Glomerular visceral epithelial cell (primary cell): ENCODE results near the gene EYA2.
"Not testable (repeated sequence)": the region's sequence is repeated elsewhere in the genome, so short reads cannot be mapped to it uniquely, and the experiment has no call there.

ENCODE experiments used
- DNase-seq: peaks from one replicate; pipeline ENCODE4 v3.0.0-alpha.2; 2016; ENCODE audit errors: extremely low spot score

The EYA2 gene

DNA sequence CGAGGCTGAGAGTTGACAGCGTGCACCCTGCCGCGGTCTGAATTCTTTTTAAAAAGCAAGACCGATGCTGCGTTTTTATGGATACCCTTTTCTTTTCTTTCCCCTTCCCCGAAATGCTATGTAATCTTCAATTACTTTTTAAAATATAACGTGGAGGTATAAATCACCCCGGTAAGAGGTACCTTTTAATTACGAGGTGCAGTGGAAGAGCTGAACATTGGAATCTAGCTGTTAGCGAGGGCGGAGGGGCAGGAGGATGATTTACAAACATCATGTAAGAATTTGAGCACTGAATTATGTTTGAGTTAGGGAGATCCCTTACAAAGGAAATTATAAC is 1.2 kb downstream of the EYA2 start:
- DNase-seq, result no peak

- no peak for DNase-seq
Observed at GRCh38 chr20:46897328-46897880, 2.8 kb downstream of the EYA2 start.

DNA sequence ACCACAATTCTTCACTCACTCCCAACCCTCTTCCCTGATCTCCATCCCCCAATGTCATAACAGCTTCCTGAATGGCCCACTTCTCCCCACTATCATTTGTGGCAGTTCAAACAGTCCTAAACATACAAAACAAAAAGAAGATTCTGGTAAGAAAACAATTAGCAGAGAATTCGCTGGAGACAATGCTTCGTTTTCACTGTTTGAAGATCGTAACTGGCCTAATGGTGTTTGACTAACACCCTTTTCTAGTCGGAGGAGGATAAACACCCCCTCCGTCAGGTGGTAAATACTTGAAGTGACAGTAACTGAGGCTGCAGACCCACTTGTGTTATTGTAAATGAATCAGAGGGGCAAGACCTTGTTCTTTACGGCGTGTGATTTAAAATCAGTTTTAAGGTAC is 3.8 kb downstream of the EYA2 start:
- DNase-seq, result no peak

DNA sequence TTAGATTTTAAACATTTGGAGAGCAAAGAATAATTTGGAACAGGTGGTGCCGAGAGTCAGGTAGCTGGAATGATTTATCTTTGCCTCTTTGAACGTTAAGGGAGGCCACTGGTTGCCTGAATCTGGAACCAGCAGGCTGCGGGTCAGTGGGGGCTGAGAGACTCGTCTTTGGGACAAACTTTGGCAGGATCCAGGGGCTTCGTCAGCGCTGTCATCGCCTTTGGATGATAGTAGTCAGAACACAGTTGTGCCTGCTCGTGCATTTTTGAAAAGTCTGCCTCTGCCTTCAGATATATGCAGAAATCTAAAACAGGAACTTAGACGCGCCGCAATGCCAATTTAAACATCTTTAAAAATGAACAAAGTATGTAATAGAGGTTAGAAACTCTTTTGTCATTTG is 5.0 kb downstream of the EYA2 start:
- DNase-seq, result no peak

- no peak for DNase-seq
Observed at GRCh38 chr20:46900086-46900485, 5.4 kb downstream of the EYA2 start.

DNA sequence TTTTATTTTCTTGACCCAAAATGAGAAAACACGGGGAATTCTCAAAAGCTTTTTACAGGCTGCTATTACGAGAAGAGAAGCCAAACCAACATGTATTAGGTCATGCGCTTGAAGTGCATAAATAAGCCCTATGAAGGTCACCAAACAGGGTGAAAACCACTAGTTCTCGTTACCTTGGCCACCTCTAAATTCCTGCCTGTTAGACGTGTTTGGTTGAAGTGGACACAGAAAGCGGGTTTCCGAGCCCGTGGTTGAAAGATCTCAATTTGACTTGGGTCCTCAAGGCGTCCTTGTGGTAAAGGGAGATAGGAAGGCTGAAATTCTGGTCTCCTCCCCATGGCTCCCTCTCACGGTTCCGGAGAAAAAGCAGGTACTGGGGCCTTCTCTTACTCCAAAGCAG is 6.2 kb downstream of the EYA2 start:
- no peak for DNase-seq

DNA sequence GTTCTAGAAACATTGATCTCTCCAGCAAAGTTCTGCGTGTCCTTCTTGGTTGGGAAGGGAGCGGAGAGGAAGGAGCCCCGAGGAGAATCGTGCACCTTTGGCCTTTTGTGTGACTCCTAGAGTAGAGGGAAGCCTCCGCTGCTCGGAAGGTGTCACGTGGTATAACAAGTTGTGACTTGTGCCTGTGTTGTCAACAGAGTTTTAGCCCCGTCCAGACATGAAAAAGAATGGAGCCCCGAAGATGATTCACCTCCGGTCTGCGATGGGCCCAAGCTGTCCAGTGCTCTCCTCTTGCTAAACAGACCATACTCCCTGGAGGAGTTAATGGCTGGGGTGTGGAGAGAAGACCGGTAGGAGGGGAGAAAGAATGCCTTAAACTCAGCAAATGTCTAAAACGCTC is 7.0 kb downstream of the EYA2 start:
- DNase-seq, result no peak

DNA sequence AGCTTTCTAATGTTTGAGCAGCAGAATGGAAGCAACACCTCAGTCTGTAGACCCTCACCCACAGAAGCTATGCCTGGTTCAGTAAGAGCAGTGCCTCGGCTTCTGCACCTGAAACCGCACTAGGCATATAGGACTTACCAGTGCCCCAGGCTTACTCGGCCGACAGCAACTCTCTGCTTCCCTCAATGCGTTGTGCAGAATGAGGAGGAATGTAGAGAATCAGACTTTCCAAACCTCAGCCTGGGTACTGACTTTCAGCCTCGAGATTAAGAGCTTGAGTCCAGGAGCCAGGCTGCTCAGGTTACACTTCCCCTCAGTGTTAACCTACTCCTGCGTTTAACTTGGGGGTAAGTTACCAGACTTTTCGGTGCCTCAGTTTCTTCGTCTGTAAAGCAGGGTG is 8.6 kb downstream of the EYA2 start:
- no peak for DNase-seq

DNA sequence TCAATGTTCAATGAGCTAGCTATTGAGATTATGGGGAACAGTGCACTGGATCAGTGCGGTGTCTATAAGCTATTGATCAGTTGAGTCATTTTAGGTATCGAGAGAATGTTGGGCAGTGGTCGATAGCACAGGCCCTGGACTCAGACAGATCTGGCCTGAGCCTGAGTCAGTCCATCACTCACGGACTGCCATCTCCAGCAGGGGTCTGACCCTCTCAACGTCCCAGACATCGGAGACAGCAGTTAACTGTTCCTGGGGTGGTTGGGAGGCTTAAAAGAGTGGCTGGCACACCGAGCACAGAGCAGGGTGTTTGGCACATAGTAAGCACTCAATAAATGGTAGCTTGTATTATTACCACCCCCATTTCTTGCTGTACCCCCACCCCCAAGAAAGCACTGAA is 9.3 kb downstream of the EYA2 start:
- DNase-seq, result no peak

GRCh38 chr20:46905364-46906125 is 10.9 kb downstream of the EYA2 start:
- DNase-seq, result no peak

GRCh38 chr20:46913329-46914044 is 18.8 kb downstream of the EYA2 start:
- no peak for DNase-seq

DNA sequence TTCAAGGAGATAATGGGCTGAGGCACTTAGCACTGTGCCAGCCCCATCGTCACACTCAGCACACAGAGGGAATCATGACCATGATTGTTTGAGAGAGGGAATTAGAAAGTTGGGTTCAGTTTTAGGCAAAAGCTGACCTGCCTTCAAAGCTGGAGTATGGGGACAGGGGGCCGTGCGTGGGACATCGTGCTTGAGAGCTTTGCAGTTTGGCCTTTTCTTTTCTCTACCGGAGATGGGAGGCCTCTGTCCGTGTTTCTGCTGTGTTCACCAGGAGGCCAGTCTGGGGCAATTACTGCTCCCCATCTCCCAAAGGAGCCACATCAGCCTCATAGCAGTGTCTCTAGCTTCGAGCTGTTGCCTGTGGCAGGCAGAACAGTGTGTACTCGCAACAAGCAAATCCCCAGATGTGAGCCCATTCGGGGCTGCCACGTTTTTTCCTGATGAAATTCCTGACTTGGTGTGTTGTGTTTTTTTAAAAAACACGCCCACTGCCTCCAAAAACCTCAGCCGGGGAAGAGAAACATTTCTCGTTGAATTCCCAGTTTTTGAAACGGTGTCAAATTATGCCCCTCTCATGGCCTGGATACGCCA is 20.2 kb downstream of the EYA2 start:
- no peak for DNase-seq

DNA sequence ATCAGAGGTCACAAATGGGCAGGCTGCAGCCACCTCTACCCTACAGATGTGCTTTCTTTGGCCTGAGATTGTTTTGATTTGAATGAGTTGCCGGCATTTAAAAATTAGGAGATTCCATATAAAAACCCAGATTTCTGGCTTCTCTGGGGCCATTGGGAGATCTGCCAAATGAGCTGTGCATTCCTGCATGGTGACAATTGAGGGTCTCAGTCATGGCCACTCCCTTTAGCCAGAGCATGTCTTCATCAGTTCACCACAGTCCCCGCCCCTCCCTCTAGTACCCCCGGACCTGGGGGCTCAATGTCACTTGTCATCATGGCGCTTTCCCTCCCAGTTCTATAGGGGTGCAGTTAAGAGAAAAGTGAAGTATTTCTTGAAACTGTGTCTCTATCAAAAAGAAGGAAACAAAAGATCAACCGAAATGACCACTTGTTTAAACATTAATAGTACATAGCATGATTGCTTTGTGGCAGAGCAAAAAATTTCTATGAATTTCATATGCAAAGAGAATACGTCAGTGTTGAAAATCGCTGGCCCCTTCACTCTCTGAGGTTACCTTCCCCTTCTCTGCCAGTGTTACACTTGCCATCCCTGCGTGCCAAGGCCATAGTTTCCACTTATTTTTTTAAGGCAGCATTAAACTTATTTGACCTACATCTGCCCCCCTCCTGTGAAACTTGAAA is 21.1 kb downstream of the EYA2 start:
- DNase-seq, result no peak

DNA sequence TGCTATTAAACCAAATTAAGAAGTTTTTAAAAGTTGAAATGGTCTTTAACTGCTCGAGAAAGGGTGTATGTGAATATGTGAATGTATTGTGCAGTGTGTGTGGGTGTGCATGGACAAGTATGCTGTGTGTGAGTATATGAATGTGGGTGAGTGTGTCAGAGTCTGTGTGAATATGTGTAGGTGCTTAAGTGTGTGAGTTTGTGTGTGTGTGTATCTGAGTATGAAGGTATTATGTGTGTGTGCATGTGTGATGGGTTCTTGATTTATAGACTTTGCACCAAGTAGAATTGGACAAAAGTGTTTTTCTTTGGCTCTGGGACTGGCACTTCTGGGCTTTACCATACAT is 21.6 kb downstream of the EYA2 start:
- DNase-seq, result no peak

DNA sequence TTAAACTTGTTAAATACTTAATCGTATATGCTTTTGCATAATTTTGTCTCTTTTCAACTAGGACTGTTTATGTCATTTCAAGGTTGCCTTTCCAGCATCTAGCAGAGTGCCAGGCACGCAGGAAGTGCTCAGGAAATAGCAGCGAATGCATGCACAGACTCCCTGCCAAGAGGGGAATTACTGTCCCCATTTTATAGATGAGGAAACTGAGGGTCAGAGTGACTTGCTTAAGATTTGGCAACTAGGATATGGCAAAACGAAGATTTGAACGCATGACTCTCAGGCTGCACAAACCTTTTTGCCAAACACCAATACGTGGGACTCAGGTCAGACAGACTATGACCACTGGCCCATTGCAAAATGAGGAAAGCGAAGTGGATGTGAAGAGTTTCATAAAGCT is 22.5 kb downstream of the EYA2 start:
- no peak for DNase-seq

GRCh38 chr20:46920114-46920513 is 25.5 kb downstream of the EYA2 start:
- no peak for DNase-seq

- DNase-seq, result not testable (repeated sequence)
Observed at GRCh38 chr20:46922841-46923240, 28.2 kb downstream of the EYA2 start.

GRCh38 chr20:46923550-46923949 is 28.9 kb downstream of the EYA2 start:
- no peak for DNase-seq

- DNase-seq, result no peak
Observed at GRCh38 chr20:46928580-46929132, 34.0 kb downstream of the EYA2 start.

- DNase-seq, result no peak
Observed at GRCh38 chr20:46929902-46930301, 35.3 kb downstream of the EYA2 start.

- DNase-seq, result no peak
Observed at GRCh38 chr20:46930640-46931339, 36.1 kb downstream of the EYA2 start.

- no peak for DNase-seq
Observed at GRCh38 chr20:46931699-46932098, 37.1 kb downstream of the EYA2 start.
